ENCODE measurements around the gene GSTM2.
"Not testable (repeated sequence)": the region's sequence is repeated elsewhere in the genome, so short reads cannot be mapped to it uniquely, and the experiment has no call there.

GSTM2 gene

GRCh38 chr1:109704173-109704572, 36.3 kb downstream of the GSTM2 start:
- peak; percentile 17; the same call in 1 of the 2 replicates for TF ChIP-seq CTCF (IDR thresholded peaks at IDR 0.05; ENCODE audit: low read depth, low read length)
- Histone ChIP-seq H3K4me1 (0 out of 2 replicates have a peak, but pooled peaks cover 3% of the 10 kb centered on the region), H3K4me3 (ENCODE audit: low read depth, low read length) (no peak overlapping the region), H3K36me3 (no peaks in the 10 kb centered on the region), H3K9me3 (no peaks in the 10 kb centered on the region), H3K27me3 (no peaks in the 10 kb centered on the region)
- DNase-seq: no peak

- no peak overlapping the region for H3K4me3 ChIP-seq (ENCODE audit: low read depth, low read length)
- TF ChIP-seq CTCF (IDR thresholded peaks at IDR 0.05; ENCODE audit: low read depth, low read length): no peak
- no peaks in the 10 kb centered on the region for H3K9me3 ChIP-seq
- H3K4me1 ChIP-seq: 0 out of 2 replicates have a peak, but pooled peaks cover 3% of the 10 kb centered on the region
- H3K27me3 ChIP-seq: no peaks in the 10 kb centered on the region
- no peaks in the 10 kb centered on the region for H3K36me3 ChIP-seq
- no peak for DNase-seq
Measured at GRCh38 chr1:109705411-109705810, 37.6 kb downstream of the GSTM2 start.

- not testable (repeated sequence) for H3K4me3 ChIP-seq (ENCODE audit: low read depth, low read length); H3K4me1 ChIP-seq; H3K9me3 ChIP-seq; DNase-seq; H3K36me3 ChIP-seq; H3K27me3 ChIP-seq
Measured at GRCh38 chr1:109708949-109709348, 41.1 kb downstream of the GSTM2 start.

GRCh38 chr1:109709822-109710221, 42.0 kb downstream of the GSTM2 start:
- H3K9me3 ChIP-seq; DNase-seq; H3K4me1 ChIP-seq; H3K4me3 ChIP-seq (ENCODE audit: low read depth, low read length); H3K27me3 ChIP-seq; H3K36me3 ChIP-seq: not testable (repeated sequence)

- H3K36me3 ChIP-seq; H3K4me3 ChIP-seq (ENCODE audit: low read depth, low read length); DNase-seq; H3K27me3 ChIP-seq; H3K9me3 ChIP-seq; H3K4me1 ChIP-seq: not testable (repeated sequence)
Measured at GRCh38 chr1:109711593-109712320, 43.9 kb downstream of the GSTM2 start, which contains the start of gene GSTM5. GSTM5 (plus strand) TSS chr1:109712251; CDS start chr1:109712313, 62 bp downstream.

- no peak for TF ChIP-seq CTCF (IDR thresholded peaks at IDR 0.05; ENCODE audit: low read depth, low read length)
- H3K4me3 ChIP-seq (ENCODE audit: low read depth, low read length): no peak overlapping the region
- H3K9me3 ChIP-seq: no peaks in the 10 kb centered on the region
- H3K27me3 ChIP-seq: no peaks in the 10 kb centered on the region
- H3K4me1 ChIP-seq: no peaks in the 10 kb centered on the region
- no peaks in the 10 kb centered on the region for H3K36me3 ChIP-seq
- no peak for DNase-seq
Measured at GRCh38 chr1:109712321-109712864, 44.5 kb downstream of the GSTM2 start.

GRCh38 chr1:109713636-109714035, 45.8 kb downstream of the GSTM2 start:
- Histone ChIP-seq H3K4me3 (ENCODE audit: low read depth, low read length) (no peak overlapping the region), H3K36me3 (no peaks in the 10 kb centered on the region), H3K27me3 (no peaks in the 10 kb centered on the region), H3K9me3 (no peaks in the 10 kb centered on the region), H3K4me1 (no peaks in the 10 kb centered on the region)
- no peak for TF ChIP-seq CTCF (IDR thresholded peaks at IDR 0.05; ENCODE audit: low read depth, low read length)
- no peak for DNase-seq

Measured in BE2C (cell line).